ENCODE measurements around the gene STK39.

Gene STK39

GRCh38 chr2:168210895-168211570, 36.4 kb downstream of the STK39 start:
- no peak for DNase-seq (ENCODE audit: extremely low read depth in 1 of 2, low read depth in 1 of 2)

- no peak for DNase-seq (ENCODE audit: extremely low read depth in 1 of 2, low read depth in 1 of 2)
Measured at GRCh38 chr2:168210216-168210894, 37.0 kb downstream of the STK39 start.

- DNase-seq (ENCODE audit: extremely low read depth in 1 of 2, low read depth in 1 of 2), result no peak
Measured at GRCh38 chr2:168208652-168209051, 38.7 kb downstream of the STK39 start.

GRCh38 chr2:168207851-168208250, 39.5 kb downstream of the STK39 start:
- no peak for DNase-seq (ENCODE audit: extremely low read depth in 1 of 2, low read depth in 1 of 2)

- no peak for DNase-seq (ENCODE audit: extremely low read depth in 1 of 2, low read depth in 1 of 2)
Measured at GRCh38 chr2:168203762-168204693, 43.4 kb downstream of the STK39 start.

GRCh38 chr2:168201584-168202116, 45.7 kb downstream of the STK39 start:
- no peak for DNase-seq (ENCODE audit: extremely low read depth in 1 of 2, low read depth in 1 of 2)

- no peak for DNase-seq (ENCODE audit: extremely low read depth in 1 of 2, low read depth in 1 of 2)
Measured at GRCh38 chr2:168200930-168201583, 46.3 kb downstream of the STK39 start.

- no peak for DNase-seq (ENCODE audit: extremely low read depth in 1 of 2, low read depth in 1 of 2)
Measured at GRCh38 chr2:168198476-168199207, 48.8 kb downstream of the STK39 start.

GRCh38 chr2:168196764-168197180, 50.6 kb downstream of the STK39 start:
- DNase-seq (ENCODE audit: extremely low read depth in 1 of 2, low read depth in 1 of 2), result no peak

GRCh38 chr2:168194784-168195522, 52.4 kb downstream of the STK39 start:
- no peak for DNase-seq (ENCODE audit: extremely low read depth in 1 of 2, low read depth in 1 of 2)

GRCh38 chr2:168192839-168193616, 54.4 kb downstream of the STK39 start:
- DNase-seq (ENCODE audit: extremely low read depth in 1 of 2, low read depth in 1 of 2), result no peak

- no peak for DNase-seq (ENCODE audit: extremely low read depth in 1 of 2, low read depth in 1 of 2)
Measured at GRCh38 chr2:168191955-168192785, 55.2 kb downstream of the STK39 start.

- DNase-seq (ENCODE audit: extremely low read depth in 1 of 2, low read depth in 1 of 2), result no peak
Measured at GRCh38 chr2:168190590-168191336, 56.6 kb downstream of the STK39 start.

- no peak for DNase-seq (ENCODE audit: extremely low read depth in 1 of 2, low read depth in 1 of 2)
Measured at GRCh38 chr2:168189835-168190569, 57.4 kb downstream of the STK39 start.

GRCh38 chr2:168188002-168188401, 59.4 kb downstream of the STK39 start:
- DNase-seq (ENCODE audit: extremely low read depth in 1 of 2, low read depth in 1 of 2), result no peak

- DNase-seq (ENCODE audit: extremely low read depth in 1 of 2, low read depth in 1 of 2), result no peak
Measured at GRCh38 chr2:168186452-168186851, 60.9 kb downstream of the STK39 start.

Data from activated CD8-positive, alpha-beta memory T cell treated with anti-CD3 and anti-CD28 coated beads for 1 hour (primary cell).